COLO829 (cell line): ENCODE data around the gene HECW1.
"Not testable (repeated sequence)": the region's sequence is repeated elsewhere in the genome, so short reads cannot be mapped to it uniquely, and the experiment has no call there.

ENCODE experiments used
- DNase-seq: peaks from one replicate; pipeline ENCODE4 v3.0.0; 2012; ENCODE audit warnings: low spot score

The HECW1 gene

DNA sequence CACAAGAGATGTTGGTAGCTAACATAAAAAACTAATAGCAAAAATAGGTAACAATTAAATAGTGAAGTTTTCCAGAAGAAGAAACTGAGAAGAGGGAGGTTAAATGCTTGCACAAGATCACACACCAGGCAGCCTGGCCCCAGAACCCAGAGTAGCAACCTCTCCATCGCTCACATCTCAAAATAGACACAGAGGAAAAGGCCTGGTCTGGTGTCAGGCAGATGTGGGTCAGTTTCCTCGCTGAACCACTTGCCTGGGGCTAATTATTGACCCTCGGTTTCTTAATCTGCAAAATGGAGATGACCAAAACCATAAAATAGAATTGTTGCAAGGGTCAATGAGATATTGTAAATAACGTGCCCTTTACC is 425.9 kb downstream of the HECW1 start:
- no peak for DNase-seq

GRCh38 chr7:43540471-43540870 is 428.0 kb downstream of the HECW1 start:
- DNase-seq, result no peak

DNA sequence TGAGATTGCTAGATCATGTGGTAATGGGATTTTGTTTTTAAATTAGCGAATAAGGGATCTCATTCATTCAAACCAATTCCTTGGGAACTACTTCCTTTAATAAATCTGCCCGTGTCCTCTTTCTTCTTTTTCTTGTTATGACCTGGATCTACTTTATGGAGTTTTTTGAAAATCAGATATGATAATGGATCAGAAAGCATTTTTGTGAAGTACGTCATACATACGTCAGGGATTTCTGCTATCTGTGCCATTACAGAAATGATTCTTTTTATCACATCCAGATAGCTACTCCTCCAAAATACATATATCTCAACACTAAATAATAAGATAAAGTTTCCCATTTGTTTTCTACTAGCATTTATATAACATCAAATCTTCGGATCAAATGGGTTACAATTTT is 430.3 kb downstream of the HECW1 start:
- no peak for DNase-seq

DNA sequence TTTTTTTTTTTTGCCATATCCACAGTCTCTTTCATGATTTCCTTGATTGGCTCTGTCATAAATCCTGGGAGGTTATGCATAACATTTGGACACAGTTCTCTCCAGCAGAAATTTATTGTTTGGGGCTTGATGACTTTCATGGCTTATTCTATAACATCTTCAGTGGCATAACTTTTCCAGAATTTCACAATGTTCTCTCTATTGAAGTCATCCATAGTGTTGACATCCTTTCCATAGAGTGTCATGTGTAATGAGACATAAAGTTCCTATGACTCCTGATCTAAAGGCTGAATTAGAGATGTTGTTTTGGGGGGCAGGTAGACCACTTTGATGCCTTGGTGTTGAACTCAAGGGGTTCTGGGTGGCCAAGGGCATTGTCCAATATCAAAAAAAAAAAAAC is 433.8 kb downstream of the HECW1 start:
- no peak for DNase-seq

- no peak for DNase-seq
Measured at GRCh38 chr7:43550427-43550826, 438.0 kb downstream of the HECW1 start.

DNA sequence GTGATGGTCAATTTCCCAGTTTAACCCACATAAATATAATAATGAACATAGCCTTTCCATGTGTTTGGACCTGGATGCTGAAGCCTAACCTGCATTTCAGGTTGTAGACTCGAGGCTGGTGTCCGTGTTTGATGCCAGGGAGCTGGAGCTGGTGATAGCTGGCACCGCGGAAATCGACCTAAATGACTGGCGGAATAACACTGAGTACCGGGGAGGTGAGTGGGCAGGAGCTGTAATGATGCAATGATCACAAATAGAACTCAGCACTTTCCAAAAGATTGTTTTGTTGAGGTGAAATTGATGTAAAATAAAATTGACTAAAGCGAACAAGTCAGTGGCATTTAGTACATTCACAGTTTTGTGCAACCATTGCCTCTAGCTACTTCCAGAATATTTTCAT is 439.7 kb downstream of the HECW1 start:
- DNase-seq, result no peak

DNA sequence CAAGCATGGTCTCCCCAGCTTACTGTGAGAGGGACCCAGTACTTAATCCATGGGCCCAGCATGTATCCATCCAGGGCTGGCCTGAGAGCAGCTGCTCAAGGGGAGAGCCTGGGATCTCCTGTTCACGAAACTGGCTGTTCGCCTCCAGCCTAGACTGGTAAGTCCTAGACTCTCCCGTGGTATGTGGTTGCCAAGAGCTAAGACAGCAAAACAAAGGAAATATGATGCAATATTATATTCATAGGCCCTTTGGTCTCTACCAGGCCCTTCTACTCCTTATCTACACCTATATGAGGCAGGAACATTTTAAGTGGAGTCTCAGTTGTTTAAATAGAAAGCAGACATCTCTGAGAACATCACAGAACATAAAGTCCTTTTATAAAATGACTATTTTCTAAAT is 441.6 kb downstream of the HECW1 start:
- no peak for DNase-seq

DNA sequence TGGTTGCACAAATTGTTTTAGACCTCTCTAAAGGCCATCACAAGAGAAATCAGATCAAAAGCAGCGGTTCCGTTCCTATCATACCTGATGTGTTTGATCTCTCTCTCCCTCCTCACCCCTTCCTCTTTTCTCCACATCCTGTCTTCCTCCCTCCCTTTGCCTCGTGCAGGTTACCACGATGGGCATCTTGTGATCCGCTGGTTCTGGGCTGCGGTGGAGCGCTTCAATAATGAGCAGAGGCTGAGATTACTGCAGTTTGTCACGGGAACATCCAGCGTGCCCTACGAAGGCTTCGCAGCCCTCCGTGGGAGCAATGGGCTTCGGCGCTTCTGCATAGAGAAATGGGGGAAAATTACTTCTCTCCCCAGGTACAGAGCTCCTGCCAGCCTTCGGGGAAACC is 442.0 kb downstream of the HECW1 start:
- DNase-seq, result no peak

DNA sequence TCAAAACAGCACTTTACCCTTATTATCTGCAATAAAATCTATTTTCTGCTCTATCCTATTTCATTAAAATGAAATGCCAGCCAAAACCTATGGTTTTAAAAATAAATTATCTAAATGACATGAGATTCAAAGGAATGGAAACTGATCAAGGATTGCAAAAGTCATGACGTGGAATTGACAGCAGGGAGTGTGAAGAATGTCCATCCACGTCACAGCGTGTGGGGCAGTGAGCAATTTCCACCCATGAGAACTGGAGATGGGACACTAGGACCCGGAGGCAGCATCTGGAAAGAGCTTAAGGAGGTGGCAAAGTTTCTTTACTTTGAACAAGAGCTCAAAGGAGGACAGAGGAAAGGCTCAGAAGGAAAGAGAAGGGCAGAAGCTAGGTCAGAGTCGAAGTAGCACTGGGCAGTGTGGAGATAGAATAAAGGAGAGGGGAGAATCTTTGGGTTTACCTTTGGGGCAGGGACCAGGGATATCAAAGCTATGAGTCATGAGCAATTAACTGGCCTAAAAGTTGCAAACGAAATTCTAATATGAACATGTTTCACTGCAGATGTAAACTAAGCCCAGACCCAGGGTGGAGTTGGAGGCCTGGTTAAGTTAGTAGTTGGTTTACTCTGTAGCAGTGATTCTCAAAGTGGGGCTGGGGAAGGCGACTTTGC is 445.5 kb downstream of the HECW1 start:
- DNase-seq, result no peak

- DNase-seq, result no peak
Measured at GRCh38 chr7:43559171-43559945, 446.9 kb downstream of the HECW1 start.

- DNase-seq, result no peak
Measured at GRCh38 chr7:43559946-43560335, 447.5 kb downstream of the HECW1 start.

- DNase-seq, result no peak
Measured at GRCh38 chr7:43560742-43561330, 448.4 kb downstream of the HECW1 start.

- no peak for DNase-seq
Measured at GRCh38 chr7:43562383-43562782, 449.9 kb downstream of the HECW1 start.

DNA sequence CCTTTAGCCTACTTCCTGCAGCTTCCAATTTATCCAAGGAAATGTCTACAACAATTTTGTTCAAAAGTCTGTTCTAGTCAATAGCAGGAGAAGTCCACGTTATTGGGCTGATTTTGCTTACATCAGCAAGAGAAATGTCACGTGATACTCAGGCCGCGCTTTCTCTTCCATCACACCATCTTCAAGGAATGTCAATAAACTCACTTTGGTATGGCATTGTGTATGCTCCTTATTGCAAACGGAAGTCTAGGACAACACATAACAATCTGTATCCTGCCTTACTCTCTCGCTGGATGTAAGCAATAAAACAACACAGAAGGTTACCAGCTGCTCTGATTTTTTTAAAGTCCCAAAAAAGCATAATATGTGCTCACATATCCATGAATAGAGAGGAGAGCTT is 453.3 kb downstream of the HECW1 start:
- DNase-seq, result no peak

- DNase-seq, result no peak
Measured at GRCh38 chr7:43568529-43568928, 456.1 kb downstream of the HECW1 start.

GRCh38 chr7:43569424-43569823 is 457.0 kb downstream of the HECW1 start:
- DNase-seq, result no peak

GRCh38 chr7:43570688-43571365 is 458.4 kb downstream of the HECW1 start:
- DNase-seq, result no peak

GRCh38 chr7:43572516-43573049 is 460.1 kb downstream of the HECW1 start:
- DNase-seq, result no peak

DNA sequence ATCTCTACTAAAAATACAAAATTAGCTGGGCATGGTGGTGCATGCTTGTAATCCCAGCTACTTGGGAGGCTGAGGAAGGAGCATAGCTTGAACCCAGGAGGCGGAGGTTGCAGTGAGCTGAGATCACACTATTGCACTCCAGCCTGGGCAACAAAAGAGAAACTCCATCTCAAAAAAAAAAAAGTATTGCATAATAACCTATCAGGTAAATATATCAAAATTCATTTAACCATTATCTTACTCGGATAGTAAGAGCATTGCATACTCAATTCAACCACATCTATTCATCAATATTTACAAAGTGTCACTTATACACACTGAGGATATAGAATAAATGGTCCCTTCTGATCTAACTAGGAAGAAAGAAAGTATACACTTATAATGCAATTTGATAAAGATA is 461.4 kb downstream of the HECW1 start:
- DNase-seq, result not testable (repeated sequence)

DNA sequence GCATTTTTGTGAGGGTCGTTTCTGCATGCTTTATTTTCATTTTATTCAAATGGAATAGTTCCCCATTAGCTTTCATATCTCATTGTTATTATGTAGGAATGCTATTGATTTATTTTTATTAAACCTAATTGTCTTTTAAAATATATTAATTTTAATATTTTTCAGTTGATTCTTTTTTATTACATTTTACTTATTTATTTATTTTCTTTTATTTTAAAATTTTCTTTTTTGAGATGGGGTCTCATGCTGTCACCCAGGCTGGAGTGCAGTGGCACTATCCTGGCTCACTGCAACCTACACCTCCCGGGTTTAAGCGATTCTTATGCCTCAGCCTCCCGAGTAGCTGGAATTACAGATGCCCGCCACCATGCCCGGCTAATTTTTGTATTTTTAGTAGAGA is 463.1 kb downstream of the HECW1 start:
- no peak for DNase-seq

DNA sequence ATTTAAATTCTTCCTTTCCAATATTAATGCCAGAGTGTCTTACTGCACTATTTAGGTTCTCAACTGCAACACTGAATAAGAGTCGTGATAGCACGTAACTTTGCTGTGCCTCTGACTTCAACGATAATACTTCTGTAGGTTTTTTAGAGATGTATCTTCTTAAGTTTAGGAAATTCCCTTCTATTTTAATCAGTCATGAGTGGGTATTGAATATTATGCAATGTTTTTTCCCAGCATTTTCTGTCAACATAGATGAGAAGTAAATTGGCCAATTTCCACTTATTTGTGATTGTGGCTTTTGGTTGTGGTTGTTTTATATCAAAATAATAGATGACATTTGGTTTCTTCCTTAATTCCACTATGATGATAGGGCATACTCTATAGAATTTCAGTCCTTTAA is 463.8 kb downstream of the HECW1 start:
- DNase-seq, result no peak

DNA sequence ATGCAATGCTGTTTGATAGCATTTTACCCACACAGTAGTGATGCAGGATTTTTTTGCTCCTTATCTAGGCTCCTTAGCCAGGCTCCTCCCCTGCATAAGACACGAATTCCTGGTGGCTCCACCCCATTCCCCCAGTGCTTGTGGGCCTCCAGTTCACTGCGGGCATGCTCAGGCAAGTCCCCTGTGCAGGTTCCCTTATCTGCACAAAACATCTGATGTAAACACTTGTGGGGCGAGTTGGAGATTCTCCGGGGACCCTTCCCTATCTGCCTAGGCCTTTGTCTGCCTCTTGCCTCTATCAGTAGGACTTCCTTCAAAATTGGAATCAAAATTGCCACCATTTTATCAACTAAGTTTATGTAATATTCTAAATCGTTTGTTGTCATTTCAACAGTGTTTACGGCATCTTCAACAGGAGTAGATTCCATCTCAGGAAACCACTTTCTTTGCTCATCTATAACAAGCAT is 465.1 kb downstream of the HECW1 start:
- no peak for DNase-seq
